ENCODE results near the gene XRN2.

- TF ChIP-seq REST (IDR thresholded peaks at IDR 0.05; ENCODE audit: insufficient read depth in 1 of 2, low read depth in 2 of 2, low read length in 2 of 2) (no peak), SIN3A (IDR thresholded peaks at IDR 0.05; ENCODE audit: borderline replicate concordance, insufficient read depth, low read length) (no peak), FOXP2 (optimal IDR thresholded peaks at IDR 0.05; ENCODE audit: borderline replicate concordance, extremely low read depth, extremely low read length, insufficient read depth) (no peak)
Observed at GRCh38 chr20:21257192-21257591, 45.9 kb upstream of the XRN2 start.

All from PFSK-1 (cell line).